Osteoblast (primary cell): ENCODE data around the gene FOXF1. TPM values are rescaled to one million over a fixed set of nuclear protein-coding genes. Genes with fewer than 3 reads are reported as not detected.

ENCODE experiments used
- DNase-seq: peaks from one replicate; pipeline ENCODE4 v3.0.0; 2011; ENCODE audit warnings: low spot score, mixed read lengths; ENCODE audit not compliant: insufficient read length; ENCODE audit errors: missing footprints
- H2AFZ ChIP-seq: 2 replicates; pipeline ENCODE4 v1.6.0; 2011; ENCODE audit warnings: mild to moderate bottlenecking, low read length
- H3K27ac ChIP-seq: 2 replicates; pipeline ENCODE4 v1.5.1; 2011; ENCODE audit warnings: mild to moderate bottlenecking, low read depth, low read length, moderate library complexity
- H3K27me3 ChIP-seq: 2 replicates; pipeline ENCODE4 v1.6.0; 2012; ENCODE audit warnings: mild to moderate bottlenecking, control low read depth, inconsistent platforms, low read length, moderate library complexity; ENCODE audit not compliant: insufficient read depth
- H3K36me3 ChIP-seq: 2 replicates; pipeline ENCODE4 v1.5.1; 2011; ENCODE audit warnings: mild to moderate bottlenecking, low read length, control low read depth, moderate library complexity; ENCODE audit not compliant: insufficient read depth
- H3K4me1 ChIP-seq: 2 replicates; pipeline ENCODE4 v1.5.1; 2011; ENCODE audit warnings: mild to moderate bottlenecking, low read length, control low read depth, moderate library complexity; ENCODE audit not compliant: insufficient read depth
- H3K4me2 ChIP-seq: 2 replicates; pipeline ENCODE4 v1.6.0; 2011; ENCODE audit warnings: mild to moderate bottlenecking, low read length; ENCODE audit not compliant: insufficient read depth
- H3K4me3 ChIP-seq: fragments of 200-600 bp; sonication (generic); 3 replicates; pipeline ENCODE4 v1.5.1; 2012; ENCODE audit warnings: mild to moderate bottlenecking, low read length, inconsistent platforms; ENCODE audit not compliant: insufficient read depth
- H3K79me2 ChIP-seq: 2 replicates; pipeline ENCODE4 v1.6.0; 2012; ENCODE audit warnings: mild to moderate bottlenecking, low read length, control low read depth, inconsistent platforms; ENCODE audit not compliant: insufficient read depth
- H3K9me3 ChIP-seq: 2 replicates; pipeline ENCODE4 v1.5.1; 2011; ENCODE audit warnings: low read depth, low read length, control low read depth
- H4K20me1 ChIP-seq: 2 replicates; pipeline ENCODE4 v1.6.0; 2012; ENCODE audit warnings: mild to moderate bottlenecking, low read length, control low read depth; ENCODE audit not compliant: insufficient read depth
- CTCF ChIP-seq: IDR thresholded peaks from 2 replicates; pipeline ENCODE4 v1.5.1; 2011; ENCODE audit warnings: mild to moderate bottlenecking, low read depth, low read length, moderate library complexity; ENCODE audit errors: extremely low read depth
- total RNA-seq: library from RNA; depleted of rRNA; stranded (reverse); fragments of >200 nt; gene quantifications from 2 replicates; pipeline ENCODE4 v1.2.3, GENCODE V29; 2012

FOXF1 gene
- total RNA-seq, 1 donor, result not detected

GRCh38 chr16:86496929-86497461 is 13.3 kb upstream of the FOXF1 start:
- no peak overlapping the region for H3K4me3 ChIP-seq
- no peak overlapping the region for H3K4me2 ChIP-seq
- no peaks in the 10 kb centered on the region for H3K79me2 ChIP-seq
- no peaks in the 10 kb centered on the region for H3K4me1 ChIP-seq
- no peaks in the 10 kb centered on the region for H3K36me3 ChIP-seq
- no peak overlapping the region for H3K27ac ChIP-seq
- no peaks in the 10 kb centered on the region for H3K9me3 ChIP-seq
- peaks cover 94% of the 10 kb centered on the region for H3K27me3 ChIP-seq
- DNase-seq, result peak; percentile 80
- TF ChIP-seq CTCF, result no peak
- H2AFZ ChIP-seq, result no peak overlapping the region
- peaks cover 4% of the 10 kb centered on the region for H4K20me1 ChIP-seq

- Histone ChIP-seq H3K36me3 (no peaks in the 10 kb centered on the region), H3K9me3 (no peaks in the 10 kb centered on the region), H3K4me1 (no peaks in the 10 kb centered on the region), H3K79me2 (no peaks in the 10 kb centered on the region), H3K4me3 (no peak overlapping the region), H3K4me2 (no peak overlapping the region), H3K27me3 (peaks cover 94% of the 10 kb centered on the region), H2AFZ (no peak overlapping the region), H4K20me1 (peaks cover 4% of the 10 kb centered on the region), H3K27ac (no peak overlapping the region)
- peak; percentile 60 for DNase-seq
- TF ChIP-seq CTCF, result no peak
Observed at GRCh38 chr16:86497551-86498021, 12.7 kb upstream of the FOXF1 start.

GRCh38 chr16:86498155-86498670 is 12.1 kb upstream of the FOXF1 start:
- Histone ChIP-seq H4K20me1 (peaks cover 4% of the 10 kb centered on the region), H2AFZ (no peak overlapping the region), H3K4me1 (no peaks in the 10 kb centered on the region), H3K4me3 (no peak overlapping the region), H3K9me3 (no peaks in the 10 kb centered on the region), H3K79me2 (no peaks in the 10 kb centered on the region), H3K36me3 (no peaks in the 10 kb centered on the region), H3K4me2 (no peak overlapping the region), H3K27ac (no peak overlapping the region), H3K27me3 (peaks cover 94% of the 10 kb centered on the region)
- DNase-seq, result peak; percentile 85
- TF ChIP-seq CTCF, result no peak

GRCh38 chr16:86498671-86499439 is 11.5 kb upstream of the FOXF1 start:
- Histone ChIP-seq H3K9me3 (no peaks in the 10 kb centered on the region), H3K36me3 (no peaks in the 10 kb centered on the region), H3K4me3 (no peak overlapping the region), H3K4me1 (no peaks in the 10 kb centered on the region), H3K79me2 (no peaks in the 10 kb centered on the region), H3K27ac (no peak overlapping the region), H3K4me2 (no peak overlapping the region), H3K27me3 (peaks cover 94% of the 10 kb centered on the region), H2AFZ (no peak overlapping the region), H4K20me1 (peaks cover 4% of the 10 kb centered on the region)
- peak; percentile 80 for DNase-seq
- TF ChIP-seq CTCF, result no peak
